OCI-LY1 (cell line): ENCODE measurements around the gene YBEY.

ENCODE experiments used
- CTCF ChIP-seq: fragments of 200-600 bp; sonication (generic), shearing (Covaris generic); IDR thresholded peaks from 2 replicates; pipeline ENCODE4 v1.5.1; 2017; ENCODE audit warnings: mild to moderate bottlenecking, antibody characterized with exemption, low read length, moderate library complexity, mixed read lengths
- EZH2 ChIP-seq: fragments of 200-600 bp; sonication (generic), shearing (Covaris generic); IDR thresholded peaks from 2 replicates; pipeline ENCODE4 v1.8.0; 2017; ENCODE audit warnings: borderline replicate concordance, mixed run types, mild to moderate bottlenecking, antibody characterized with exemption, low read length, moderate library complexity, mixed read lengths

GRCh38 chr21:46295177-46295770, 9.1 kb downstream of the YBEY start:
- TF ChIP-seq CTCF (no peak), EZH2 (no peak)
